WTC11 (cell line): Measurements from ENCODE around the gene NT5C1B.

Experiments used
- CDX4 ChIP-seq: fragments of 250-450 bp; sonication (Bioruptor Pico); IDR thresholded peaks from 2 replicates; pipeline ENCODE4 v1.9.0; 2021; ENCODE audit warnings: moderate library complexity, mild to moderate bottlenecking, inconsistent platforms, borderline replicate concordance
- CTCF ChIP-seq: fragments of 200-600 bp; IDR thresholded peaks from 2 replicates; pipeline ENCODE4 v1.8.0; 2022; ENCODE audit warnings: antibody characterized with exemption
- E2F4 ChIP-seq: sonication (generic); formaldehyde crosslinking; IDR thresholded peaks from 2 replicates; pipeline ENCODE4 v1.8.1; 2022; ENCODE audit warnings: low read depth, mild to moderate bottlenecking, moderate library complexity, missing genetic modification reagents, borderline replicate concordance
- ESRRA ChIP-seq: sonication (generic); formaldehyde crosslinking; IDR thresholded peaks from 2 replicates; pipeline ENCODE4 v1.8.1; 2022; ENCODE audit warnings: mild to moderate bottlenecking, missing genetic modification reagents, borderline replicate concordance
- KAT7 ChIP-seq: sonication (generic); formaldehyde crosslinking; IDR thresholded peaks from 2 replicates; pipeline ENCODE4 v1.8.1; 2023; ENCODE audit warnings: missing genetic modification reagents, mild to moderate bottlenecking, borderline replicate concordance
- MAX ChIP-seq: sonication (generic); formaldehyde crosslinking; IDR thresholded peaks from 2 replicates; pipeline ENCODE4 v1.8.0; 2022; ENCODE audit warnings: mild to moderate bottlenecking, missing genetic modification reagents
- NFYB ChIP-seq: sonication (generic); formaldehyde crosslinking; conservative IDR thresholded peaks from 2 replicates; pipeline ENCODE4 v1.8.0; 2022; ENCODE audit warnings: low read depth, missing genetic modification reagents
- SMAD4 ChIP-seq: sonication (generic); formaldehyde crosslinking; IDR thresholded peaks from 2 replicates; pipeline ENCODE4 v1.8.0; 2022; ENCODE audit warnings: mild to moderate bottlenecking, missing genetic modification reagents
- SP1 ChIP-seq: sonication (generic); formaldehyde crosslinking; conservative IDR thresholded peaks from 2 replicates; pipeline ENCODE4 v1.8.1; 2022; ENCODE audit warnings: missing genetic modification reagents
- ZBTB43 ChIP-seq: sonication (generic); formaldehyde crosslinking; IDR thresholded peaks from 2 replicates; pipeline ENCODE4 v1.8.1; 2023; ENCODE audit warnings: mild to moderate bottlenecking, missing genetic modification reagents
- ZNF232 ChIP-seq: sonication (generic); formaldehyde crosslinking; IDR thresholded peaks from 2 replicates; pipeline ENCODE4 v1.8.0; 2022; ENCODE audit warnings: mild to moderate bottlenecking, missing genetic modification reagents

GRCh38 chr2:18560031-18560796 lies 29.2 kb downstream of the NT5C1B start, which contains the start of gene RDH14:
- TF ChIP-seq ESRRA (CRISPR knock-in tag) = peak; percentile 53
- TF ChIP-seq SP1 (CRISPR knock-in tag) = peak; percentile 73
- no peak for TF ChIP-seq CTCF
- TF ChIP-seq KAT7 = no peak; the same call in 1 of the 2 replicates
- TF ChIP-seq MAX (CRISPR knock-in tag) = peak; percentile 86
- peak; percentile 73 for TF ChIP-seq NFYB
- no peak for TF ChIP-seq SMAD4
- peak; percentile 43; the same call in 1 of the 2 replicates for TF ChIP-seq ZBTB43 (CRISPR knock-in tag)
- TF ChIP-seq ZNF232 (CRISPR knock-in tag) = no peak
- no peak for TF ChIP-seq CDX4 (CRISPR knock-in tag)
- no peak for TF ChIP-seq E2F4 (CRISPR knock-in tag)
